Measurements from ENCODE around the gene PRXL2B. TPM values are rescaled to one million over a fixed set of nuclear protein-coding genes. Genes with fewer than 3 reads are reported as not detected.

PRXL2B gene
- total and polyA plus RNA-seq, 4 donors: 4.6 to 10.2 (median 8.1) TPM

DNA sequence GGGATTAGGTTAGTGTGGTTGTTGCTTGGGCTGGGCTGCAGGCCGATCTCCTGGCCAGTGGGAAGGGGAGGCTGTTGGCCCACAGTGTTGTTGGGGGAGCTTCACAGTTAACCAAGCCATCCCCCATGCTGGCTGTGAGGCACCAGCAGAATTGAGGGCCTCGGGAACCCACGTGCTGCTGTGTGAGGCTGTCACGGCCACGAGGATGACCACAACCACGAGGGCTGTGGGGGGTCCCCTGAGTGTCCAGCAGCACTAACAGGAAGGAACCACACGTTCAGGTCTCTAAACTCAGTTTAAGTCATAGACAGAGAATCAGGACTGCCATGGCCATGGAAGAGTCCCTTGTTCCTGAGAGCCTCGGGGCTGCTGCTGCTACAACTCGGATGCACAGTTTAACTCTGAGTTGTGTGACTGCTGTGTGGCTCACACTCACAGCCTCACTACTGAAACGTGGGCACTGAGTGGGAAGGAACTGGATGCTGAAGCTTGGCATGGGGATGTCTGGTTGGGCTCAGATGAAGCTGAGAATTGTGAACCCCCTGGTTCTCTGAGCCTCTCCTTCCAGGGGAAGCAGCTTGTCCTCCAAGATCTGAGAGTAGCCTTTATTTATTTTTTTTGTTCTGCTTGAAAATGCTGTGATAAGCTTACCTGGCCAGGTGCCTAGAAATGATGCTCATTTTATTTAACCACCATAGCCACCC lies 51.0 kb downstream of the PRXL2B start:
- Histone ChIP-seq H3K9me3 (ENCODE audit: control insufficient read depth in 4 of 4, low read length in 3 of 4) (peaks cover 0 to 15% (median 8%) of the 10 kb centered on the region in 4 donors), H3K4me1 (ENCODE audit: control insufficient read depth in 4 of 4, insufficient read depth in 4 of 4, low read length in 3 of 4) (peaks cover 2 to 13% (median 8%) of the 10 kb centered on the region in 4 donors), H3K27me3 (ENCODE audit: control insufficient read depth in 4 of 4, insufficient read depth in 4 of 4, low read length in 3 of 4) (no peaks in the 10 kb centered on the region), H3K4me3 (ENCODE audit: low read depth in 1 of 3, low read length in 3 of 3) (no peak overlapping the region), H3K9ac (ENCODE audit: low read depth in 1 of 2, low read length in 2 of 2) (no peak overlapping the region), H3K27ac (ENCODE audit: low read depth in 1 of 2, low read length in 2 of 2) (no peak overlapping the region), H3K36me3 (ENCODE audit: control insufficient read depth in 4 of 4, insufficient read depth in 3 of 4, low read depth in 1 of 4, low read length in 3 of 4) (no peaks in the 10 kb centered on the region)
- DNase-seq (ENCODE audit: low spot score): no peak
- WGBS: 81% methylated on average over 10 of the region's 10 CpGs
- TF ChIP-seq YY1 (IDR thresholded peaks at IDR 0.05) (no peak), FOXA1 (IDR thresholded peaks at IDR 0.05) (no peak), EGR1 (IDR thresholded peaks at IDR 0.05; ENCODE audit: low read depth in 2 of 2) (no peak), TAF1 (conservative IDR thresholded peaks at IDR 0.05) (no peak), NR2F2 (IDR thresholded peaks at IDR 0.05) (no peak), HNF4A (conservative IDR thresholded peaks at IDR 0.05) (no peak), SP1 (IDR thresholded peaks at IDR 0.05) (no peak), FOXA2 (IDR thresholded peaks at IDR 0.05) (no peak), RAD21 (IDR thresholded peaks at IDR 0.05) (no peak), JUND (IDR thresholded peaks at IDR 0.05) (no peak), RXRA (IDR thresholded peaks at IDR 0.05) (no peak), GABPA (IDR thresholded peaks at IDR 0.05 in 1 of 2, conservative IDR thresholded peaks at IDR 0.05 in 1 of 2) (no peak)
- TF ChIP-seq, protein P1, sequence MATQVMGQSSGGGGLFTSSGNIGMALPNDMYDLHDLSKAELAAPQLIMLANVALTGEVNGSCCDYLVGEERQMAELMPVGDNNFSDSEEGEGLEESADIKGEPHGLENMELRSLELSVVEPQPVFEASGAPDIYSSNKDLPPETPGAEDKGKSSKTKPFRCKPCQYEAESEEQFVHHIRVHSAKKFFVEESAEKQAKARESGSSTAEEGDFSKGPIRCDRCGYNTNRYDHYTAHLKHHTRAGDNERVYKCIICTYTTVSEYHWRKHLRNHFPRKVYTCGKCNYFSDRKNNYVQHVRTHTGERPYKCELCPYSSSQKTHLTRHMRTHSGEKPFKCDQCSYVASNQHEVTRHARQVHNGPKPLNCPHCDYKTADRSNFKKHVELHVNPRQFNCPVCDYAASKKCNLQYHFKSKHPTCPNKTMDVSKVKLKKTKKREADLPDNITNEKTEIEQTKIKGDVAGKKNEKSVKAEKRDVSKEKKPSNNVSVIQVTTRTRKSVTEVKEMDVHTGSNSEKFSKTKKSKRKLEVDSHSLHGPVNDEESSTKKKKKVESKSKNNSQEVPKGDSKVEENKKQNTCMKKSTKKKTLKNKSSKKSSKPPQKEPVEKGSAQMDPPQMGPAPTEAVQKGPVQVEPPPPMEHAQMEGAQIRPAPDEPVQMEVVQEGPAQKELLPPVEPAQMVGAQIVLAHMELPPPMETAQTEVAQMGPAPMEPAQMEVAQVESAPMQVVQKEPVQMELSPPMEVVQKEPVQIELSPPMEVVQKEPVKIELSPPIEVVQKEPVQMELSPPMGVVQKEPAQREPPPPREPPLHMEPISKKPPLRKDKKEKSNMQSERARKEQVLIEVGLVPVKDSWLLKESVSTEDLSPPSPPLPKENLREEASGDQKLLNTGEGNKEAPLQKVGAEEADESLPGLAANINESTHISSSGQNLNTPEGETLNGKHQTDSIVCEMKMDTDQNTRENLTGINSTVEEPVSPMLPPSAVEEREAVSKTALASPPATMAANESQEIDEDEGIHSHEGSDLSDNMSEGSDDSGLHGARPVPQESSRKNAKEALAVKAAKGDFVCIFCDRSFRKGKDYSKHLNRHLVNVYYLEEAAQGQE (IDR thresholded peaks at IDR 0.05): no peak
- TF ChIP-seq, protein P2, sequence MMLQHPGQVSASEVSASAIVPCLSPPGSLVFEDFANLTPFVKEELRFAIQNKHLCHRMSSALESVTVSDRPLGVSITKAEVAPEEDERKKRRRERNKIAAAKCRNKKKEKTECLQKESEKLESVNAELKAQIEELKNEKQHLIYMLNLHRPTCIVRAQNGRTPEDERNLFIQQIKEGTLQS (IDR thresholded peaks at IDR 0.05): no peak
- TF ChIP-seq, protein P3, sequence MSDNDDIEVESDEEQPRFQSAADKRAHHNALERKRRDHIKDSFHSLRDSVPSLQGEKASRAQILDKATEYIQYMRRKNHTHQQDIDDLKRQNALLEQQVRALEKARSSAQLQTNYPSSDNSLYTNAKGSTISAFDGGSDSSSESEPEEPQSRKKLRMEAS (IDR thresholded peaks at IDR 0.05): no peak

DNA sequence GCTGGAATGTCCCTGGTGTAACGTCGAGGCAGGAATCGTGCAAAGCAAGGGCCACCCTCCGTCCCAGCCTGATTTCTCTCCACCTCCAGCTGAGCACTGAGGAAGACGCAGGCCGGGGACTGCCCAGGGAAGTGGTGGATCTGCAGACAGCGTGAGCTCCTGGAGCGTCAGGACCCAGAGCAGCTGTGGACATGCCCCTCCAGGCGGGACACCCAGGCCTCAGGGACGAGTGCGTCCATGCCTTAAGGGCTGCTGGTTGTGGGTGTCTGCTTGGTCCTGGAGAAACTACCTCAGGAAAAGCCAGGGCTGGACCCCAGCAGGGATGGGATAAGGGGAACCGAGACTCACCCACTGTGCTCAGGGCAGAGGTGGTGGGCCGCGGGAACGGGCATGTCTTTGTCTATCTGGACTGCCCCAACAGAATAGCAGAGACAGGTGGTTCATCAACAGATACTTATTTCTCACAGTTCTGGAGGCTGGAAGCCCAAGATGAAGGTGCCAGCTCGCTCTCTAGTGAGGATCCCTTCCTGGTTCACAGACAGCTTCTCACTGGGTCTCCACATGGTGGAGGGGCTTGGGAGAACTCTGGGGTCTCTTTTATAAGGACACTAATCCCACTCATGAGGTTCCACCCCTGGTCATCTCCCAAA lies 52.0 kb downstream of the PRXL2B start:
- WGBS: 79% methylated on average over 16 of the region's 16 CpGs
- DNase-seq (ENCODE audit: low spot score): no peak
- no peaks in the 10 kb centered on the region for H3K27me3 ChIP-seq (ENCODE audit: control insufficient read depth in 4 of 4, insufficient read depth in 4 of 4, low read length in 3 of 4)
- TF ChIP-seq, protein P4, sequence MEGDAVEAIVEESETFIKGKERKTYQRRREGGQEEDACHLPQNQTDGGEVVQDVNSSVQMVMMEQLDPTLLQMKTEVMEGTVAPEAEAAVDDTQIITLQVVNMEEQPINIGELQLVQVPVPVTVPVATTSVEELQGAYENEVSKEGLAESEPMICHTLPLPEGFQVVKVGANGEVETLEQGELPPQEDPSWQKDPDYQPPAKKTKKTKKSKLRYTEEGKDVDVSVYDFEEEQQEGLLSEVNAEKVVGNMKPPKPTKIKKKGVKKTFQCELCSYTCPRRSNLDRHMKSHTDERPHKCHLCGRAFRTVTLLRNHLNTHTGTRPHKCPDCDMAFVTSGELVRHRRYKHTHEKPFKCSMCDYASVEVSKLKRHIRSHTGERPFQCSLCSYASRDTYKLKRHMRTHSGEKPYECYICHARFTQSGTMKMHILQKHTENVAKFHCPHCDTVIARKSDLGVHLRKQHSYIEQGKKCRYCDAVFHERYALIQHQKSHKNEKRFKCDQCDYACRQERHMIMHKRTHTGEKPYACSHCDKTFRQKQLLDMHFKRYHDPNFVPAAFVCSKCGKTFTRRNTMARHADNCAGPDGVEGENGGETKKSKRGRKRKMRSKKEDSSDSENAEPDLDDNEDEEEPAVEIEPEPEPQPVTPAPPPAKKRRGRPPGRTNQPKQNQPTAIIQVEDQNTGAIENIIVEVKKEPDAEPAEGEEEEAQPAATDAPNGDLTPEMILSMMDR (IDR thresholded peaks at IDR 0.05; ENCODE audit: low read depth, low read length, missing input control): no peak
- TF ChIP-seq JUND (IDR thresholded peaks at IDR 0.05): no peak
- TF ChIP-seq HNF4A (conservative IDR thresholded peaks at IDR 0.05): no peak
- TF ChIP-seq FOXA2 (IDR thresholded peaks at IDR 0.05): no peak
- TF ChIP-seq, protein P5, sequence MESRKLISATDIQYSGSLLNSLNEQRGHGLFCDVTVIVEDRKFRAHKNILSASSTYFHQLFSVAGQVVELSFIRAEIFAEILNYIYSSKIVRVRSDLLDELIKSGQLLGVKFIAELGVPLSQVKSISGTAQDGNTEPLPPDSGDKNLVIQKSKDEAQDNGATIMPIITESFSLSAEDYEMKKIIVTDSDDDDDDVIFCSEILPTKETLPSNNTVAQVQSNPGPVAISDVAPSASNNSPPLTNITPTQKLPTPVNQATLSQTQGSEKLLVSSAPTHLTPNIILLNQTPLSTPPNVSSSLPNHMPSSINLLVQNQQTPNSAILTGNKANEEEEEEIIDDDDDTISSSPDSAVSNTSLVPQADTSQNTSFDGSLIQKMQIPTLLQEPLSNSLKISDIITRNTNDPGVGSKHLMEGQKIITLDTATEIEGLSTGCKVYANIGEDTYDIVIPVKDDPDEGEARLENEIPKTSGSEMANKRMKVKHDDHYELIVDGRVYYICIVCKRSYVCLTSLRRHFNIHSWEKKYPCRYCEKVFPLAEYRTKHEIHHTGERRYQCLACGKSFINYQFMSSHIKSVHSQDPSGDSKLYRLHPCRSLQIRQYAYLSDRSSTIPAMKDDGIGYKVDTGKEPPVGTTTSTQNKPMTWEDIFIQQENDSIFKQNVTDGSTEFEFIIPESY (IDR thresholded peaks at IDR 0.05): no peak
- TF ChIP-seq EGR1 (IDR thresholded peaks at IDR 0.05; ENCODE audit: low read depth in 2 of 2): no peak
- no peak for TF ChIP-seq RXRA (IDR thresholded peaks at IDR 0.05)
- no peak for TF ChIP-seq FOXA1 (IDR thresholded peaks at IDR 0.05)
- TF ChIP-seq GABPA (IDR thresholded peaks at IDR 0.05 in 1 of 2, conservative IDR thresholded peaks at IDR 0.05 in 1 of 2): no peak
- TF ChIP-seq, protein P3 (IDR thresholded peaks at IDR 0.05): no peak
- TF ChIP-seq, protein P2 (IDR thresholded peaks at IDR 0.05): no peak
- TF ChIP-seq HNF4G (IDR thresholded peaks at IDR 0.05): no peak
- TF ChIP-seq TAF1 (conservative IDR thresholded peaks at IDR 0.05): no peak

More for the DNA sequence above, 52.0 kb downstream of the PRXL2B start:
- no peaks in the 10 kb centered on the region for H3K36me3 ChIP-seq (ENCODE audit: control insufficient read depth in 4 of 4, insufficient read depth in 3 of 4, low read depth in 1 of 4, low read length in 3 of 4)
- H3K27ac ChIP-seq (ENCODE audit: low read depth in 1 of 2, low read length in 2 of 2): no peak overlapping the region
- H3K4me3 ChIP-seq (ENCODE audit: low read depth in 1 of 3, low read length in 3 of 3): no peak overlapping the region
- H3K9me3 ChIP-seq (ENCODE audit: control insufficient read depth in 4 of 4, low read length in 3 of 4): peaks cover 0 to 15% (median 8%) of the 10 kb centered on the region in 4 donors
- peaks cover 5 to 22% (median 12%) of the 10 kb centered on the region in 4 donors for H3K4me1 ChIP-seq (ENCODE audit: control insufficient read depth in 4 of 4, insufficient read depth in 4 of 4, low read length in 3 of 4)
- no peak overlapping the region for H3K9ac ChIP-seq (ENCODE audit: low read depth in 1 of 2, low read length in 2 of 2)
